CD4-positive, alpha-beta T cell treated with Interleukin-15 for 4 hours (primary cell): Measurements from ENCODE around the gene MED25.
"Not testable (repeated sequence)": the region's sequence is repeated elsewhere in the genome, so short reads cannot be mapped to it uniquely, and the experiment has no call there.

Experiments used
- DNase-seq: peaks from one replicate; pipeline ENCODE4 v3.0.0-alpha.2; 2020; ENCODE audit warnings: low spot score

The MED25 gene

DNA sequence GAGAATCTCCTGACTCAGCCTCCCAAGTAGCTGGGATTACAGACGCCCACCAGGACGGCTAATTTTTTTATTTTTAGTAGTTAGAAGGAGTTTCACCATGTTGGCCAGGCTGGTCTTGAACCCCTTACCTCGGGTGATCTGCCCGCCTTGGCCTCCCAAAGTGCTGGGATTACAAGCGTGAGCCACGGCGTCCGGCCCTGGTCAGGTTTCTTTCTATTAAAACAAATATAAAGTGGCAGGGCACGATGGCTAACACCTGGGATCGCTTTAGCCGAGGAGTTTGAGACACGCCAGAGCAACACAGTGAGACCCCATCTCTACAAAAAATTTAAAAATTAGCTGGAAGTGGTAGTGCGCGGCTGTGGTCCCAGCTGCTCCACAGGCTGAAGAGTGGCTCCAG is 1.5 kb upstream of the MED25 start:
- no peak for DNase-seq

DNA sequence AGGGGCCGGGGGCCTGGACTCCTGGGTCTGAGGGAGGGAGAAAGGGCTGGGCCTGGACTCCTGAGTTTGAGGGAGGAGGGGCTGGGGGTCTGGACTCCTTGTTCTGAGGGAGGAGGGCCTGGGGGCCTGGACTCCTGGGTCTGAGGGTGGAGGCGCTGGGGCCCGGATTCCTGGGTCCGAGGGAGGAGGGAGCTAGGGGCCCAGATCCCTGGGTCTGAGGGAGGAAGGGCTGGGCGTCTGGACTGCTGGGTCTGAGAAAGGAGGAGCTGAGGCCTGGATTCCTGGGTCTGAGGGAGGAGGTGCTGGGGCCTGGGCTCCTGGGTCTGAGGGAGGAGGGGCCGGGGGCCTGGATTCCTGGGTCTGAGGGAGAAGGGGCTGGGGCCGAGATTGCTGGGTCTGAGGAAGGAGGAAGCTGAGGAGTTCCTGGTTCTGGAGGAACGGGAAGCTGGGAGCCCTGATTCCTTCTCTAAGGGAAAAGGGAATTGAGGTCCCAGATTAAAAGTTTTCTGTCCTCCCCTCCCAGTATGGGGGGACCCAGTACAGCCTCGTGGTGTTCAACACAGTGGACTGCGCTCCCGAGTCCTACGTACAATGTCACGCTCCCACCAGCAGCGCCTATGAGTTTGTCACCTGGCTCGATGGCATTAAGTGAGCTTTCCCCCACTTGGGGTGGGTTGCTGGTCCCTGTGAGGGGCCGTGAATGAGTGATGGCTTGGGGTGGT is 721 bp downstream of the MED25 start:
- no peak for DNase-seq

DNA sequence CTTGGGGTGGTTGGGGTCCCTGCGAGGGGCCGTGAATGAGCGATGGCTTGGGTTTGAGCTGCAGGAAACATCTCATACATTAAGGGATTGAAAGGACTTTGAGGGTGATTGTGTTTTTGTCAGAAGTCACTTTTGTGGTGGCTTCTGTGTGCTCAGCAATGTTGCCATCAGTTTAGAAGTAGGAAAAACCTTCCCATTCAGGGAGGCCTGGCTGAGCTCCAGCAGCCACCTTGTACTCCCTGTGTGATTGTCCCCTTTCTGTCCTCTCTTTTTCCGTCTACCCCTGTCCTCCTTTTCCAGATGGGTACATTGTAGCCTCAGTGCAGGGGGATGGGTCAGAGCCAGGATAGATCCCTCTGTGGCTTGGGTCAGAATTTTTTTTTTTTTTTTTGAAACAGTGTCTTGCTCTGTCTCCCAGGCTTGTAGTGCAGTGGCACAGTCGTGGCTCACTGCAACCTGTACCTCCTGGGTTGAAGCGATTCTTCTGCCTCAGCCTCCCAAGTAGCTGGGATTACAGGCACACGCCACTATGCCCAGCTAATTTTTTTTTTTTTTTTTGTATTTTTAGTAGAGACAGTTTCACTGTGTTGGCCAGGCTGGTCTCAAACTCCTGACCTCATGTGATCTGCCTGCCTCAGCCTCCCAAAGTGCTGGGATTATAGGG is 1.5 kb downstream of the MED25 start:
- DNase-seq, result not testable (repeated sequence)

DNA sequence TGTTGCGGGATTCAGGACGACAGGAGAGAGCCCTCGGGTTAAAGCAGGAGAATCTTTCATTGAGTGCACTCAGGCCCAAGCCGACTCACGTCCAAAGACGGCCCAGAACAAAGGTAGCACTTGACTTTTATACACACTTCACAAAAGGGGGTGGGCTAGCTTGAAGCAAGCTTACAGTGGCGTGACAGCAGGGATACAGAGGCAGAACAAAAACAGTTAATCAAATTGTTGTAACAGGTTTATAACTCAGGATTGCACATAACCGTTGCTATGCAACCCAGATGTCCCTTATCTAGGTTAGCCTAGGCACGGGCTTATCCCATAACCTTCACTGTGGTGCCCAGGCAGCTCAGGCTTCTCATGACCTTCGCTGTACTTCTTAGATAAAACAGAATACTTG is 2.0 kb downstream of the MED25 start:
- no peak for DNase-seq

DNA sequence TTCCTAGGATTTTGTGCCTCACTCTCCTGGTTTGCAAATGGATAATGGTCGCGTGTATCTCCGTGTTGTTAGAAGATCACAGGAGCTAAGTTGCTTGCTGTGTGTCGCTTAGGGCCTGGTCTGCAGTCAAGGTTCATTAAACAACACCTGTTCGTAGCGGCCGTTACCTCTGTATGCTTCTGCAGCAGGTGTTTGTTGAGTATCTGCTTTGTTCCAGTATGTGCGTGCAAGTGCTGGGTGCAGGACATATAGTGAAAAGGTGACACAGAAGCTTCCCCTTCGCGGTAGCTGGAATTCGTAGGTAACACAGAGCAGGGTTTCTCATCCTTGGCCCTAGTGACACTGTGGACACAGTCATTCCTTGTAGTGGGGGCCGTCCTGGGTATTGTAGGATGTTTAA is 5.4 kb downstream of the MED25 start:
- DNase-seq, result no peak

DNA sequence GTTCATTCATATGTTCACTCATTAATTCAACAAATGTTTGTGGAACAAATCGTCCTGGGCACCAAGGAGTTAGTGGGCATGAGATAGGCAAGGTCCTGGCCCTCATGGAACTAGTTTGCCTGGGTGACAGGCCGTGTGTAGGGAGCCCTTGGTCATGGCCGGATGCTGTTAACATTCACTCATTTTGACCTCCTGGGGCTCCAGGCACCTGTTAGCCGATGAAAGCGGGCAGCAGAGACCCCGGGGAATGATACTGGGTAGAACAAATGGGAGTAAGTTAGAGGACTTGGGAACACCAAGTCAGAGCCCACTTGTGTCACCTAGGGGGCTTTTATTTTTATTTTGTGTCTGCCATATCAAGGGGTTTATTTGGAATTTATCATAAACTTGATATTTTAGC is 6.6 kb downstream of the MED25 start:
- no peak for DNase-seq

- DNase-seq, result no peak
These were observed 8.9 kb downstream of the MED25 start for GRCh38 chr19:49827034-49827433.

- DNase-seq, result no peak
These were observed 11.1 kb downstream of the MED25 start for GRCh38 chr19:49829200-49829599.

GRCh38 chr19:49829721-49830120 is 11.6 kb downstream of the MED25 start:
- DNase-seq, result no peak

DNA sequence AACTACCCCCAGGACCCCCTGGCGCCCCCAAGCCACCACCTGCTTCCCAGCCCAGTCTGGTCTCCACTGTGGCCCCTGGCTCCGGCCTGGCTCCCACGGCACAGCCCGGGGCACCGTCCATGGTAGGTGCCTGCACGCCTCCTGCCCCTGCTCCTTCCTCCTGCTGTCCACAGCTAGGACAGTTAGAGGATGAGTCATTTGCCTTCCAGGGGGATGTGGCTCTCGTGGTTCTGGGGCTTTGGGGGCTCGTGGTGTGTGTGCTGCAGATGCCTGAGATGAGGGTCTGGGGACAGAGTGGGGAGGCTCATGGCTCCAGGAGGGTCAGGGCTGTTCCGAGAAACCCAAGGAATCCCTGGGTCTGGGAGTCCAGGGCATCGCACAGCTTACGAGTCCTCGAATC is 12.7 kb downstream of the MED25 start:
- no peak for DNase-seq

DNA sequence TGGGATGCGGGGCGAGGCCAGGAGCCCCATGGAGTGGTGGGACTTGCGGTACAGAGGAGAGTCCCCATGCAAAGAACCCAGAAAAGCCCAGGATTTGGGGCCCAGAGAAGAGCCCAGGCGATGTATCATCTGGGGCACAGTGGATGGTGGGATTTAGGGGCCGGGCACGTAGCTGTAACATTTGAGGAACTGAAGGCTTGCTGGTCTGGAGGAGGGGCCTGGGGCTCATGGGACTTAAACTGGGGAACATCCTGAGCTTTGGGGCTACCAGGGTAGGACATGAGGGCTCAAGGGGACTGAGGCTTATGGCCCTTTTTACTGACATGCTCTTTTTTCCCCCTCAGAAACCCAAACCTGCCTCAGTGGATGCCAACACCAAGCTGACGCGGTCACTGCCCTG is 13.5 kb downstream of the MED25 start:
- DNase-seq, result no peak

- no peak for DNase-seq
These were observed 14.5 kb downstream of the MED25 start for GRCh38 chr19:49832556-49832955.

DNA sequence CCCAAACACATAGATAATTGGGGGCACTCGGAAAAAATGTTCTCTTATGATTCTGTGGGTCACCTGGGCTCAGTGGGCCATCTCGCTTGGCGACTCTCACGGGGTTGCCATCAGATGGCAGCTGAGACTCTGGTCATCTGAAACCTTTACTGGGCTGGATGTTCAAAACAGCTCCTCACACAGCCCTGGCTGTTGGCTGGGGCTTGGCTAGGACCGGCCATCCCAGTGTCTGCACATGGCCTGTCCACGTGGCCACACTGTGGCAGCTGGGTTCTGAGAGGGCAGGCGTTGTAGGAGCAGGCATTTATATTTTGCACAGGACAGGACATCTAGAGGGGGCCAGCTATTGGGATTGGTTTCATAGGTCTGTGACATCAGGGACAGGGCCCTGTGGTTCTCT is 15.5 kb downstream of the MED25 start:
- DNase-seq, result no peak

- no peak for DNase-seq
These were observed 17.5 kb downstream of the MED25 start for GRCh38 chr19:49835562-49835961.

DNA sequence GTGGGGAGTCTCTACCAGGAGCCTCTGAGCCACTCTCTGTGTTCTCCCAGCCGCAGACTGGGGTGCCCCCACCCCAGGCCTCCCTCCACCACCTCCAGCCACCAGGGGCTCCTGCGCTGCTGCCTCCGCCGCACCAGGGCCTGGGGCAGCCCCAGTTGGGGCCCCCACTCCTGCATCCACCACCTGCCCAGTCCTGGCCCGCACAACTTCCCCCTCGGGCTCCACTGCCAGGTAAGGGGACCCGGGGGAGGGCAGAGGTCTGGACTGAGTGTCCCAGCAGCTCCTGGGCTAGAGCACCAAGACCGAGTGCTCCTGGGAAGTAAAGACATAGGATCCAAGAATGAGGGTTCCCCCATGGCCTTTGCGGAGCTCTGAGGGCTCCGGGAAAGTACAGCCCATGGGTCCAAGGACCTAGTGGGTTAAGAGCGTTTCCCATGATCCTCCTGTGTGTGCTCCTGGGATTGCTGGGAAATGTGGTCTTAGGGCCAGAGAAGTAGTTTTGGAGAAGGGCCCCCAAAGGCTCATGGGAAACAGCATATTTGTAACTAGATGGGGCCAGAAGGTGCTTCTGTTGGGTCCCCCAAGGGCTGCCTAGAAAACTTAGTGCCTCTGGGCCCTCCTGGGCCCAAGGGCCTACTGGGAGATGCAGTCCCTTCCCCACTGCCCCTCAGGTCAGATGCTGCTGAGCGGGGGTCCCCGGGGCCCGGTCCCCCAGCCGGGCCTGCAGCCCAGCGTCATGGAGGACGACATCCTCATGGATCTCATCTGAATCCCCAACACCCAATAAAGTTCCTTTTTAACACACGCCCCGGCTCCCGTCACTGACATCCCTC is 18.3 kb downstream of the MED25 start:
- DNase-seq, result no peak

DNA sequence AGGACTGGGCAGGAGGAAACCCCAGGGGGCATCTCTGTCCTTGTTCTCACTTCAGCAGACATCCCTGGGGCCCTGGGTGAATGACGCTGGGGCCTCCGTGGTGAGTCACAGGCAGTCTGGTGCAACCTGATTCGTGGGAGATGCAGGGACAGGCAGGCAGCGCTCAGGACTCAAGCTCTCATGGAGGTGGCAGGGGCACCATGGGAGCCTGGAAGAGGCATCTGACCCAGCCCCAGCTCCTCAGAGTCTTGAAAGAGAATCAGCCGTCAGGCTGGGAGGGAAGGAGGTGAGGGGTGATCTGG is 18.9 kb downstream of the MED25 start:
- no peak for DNase-seq

DNA sequence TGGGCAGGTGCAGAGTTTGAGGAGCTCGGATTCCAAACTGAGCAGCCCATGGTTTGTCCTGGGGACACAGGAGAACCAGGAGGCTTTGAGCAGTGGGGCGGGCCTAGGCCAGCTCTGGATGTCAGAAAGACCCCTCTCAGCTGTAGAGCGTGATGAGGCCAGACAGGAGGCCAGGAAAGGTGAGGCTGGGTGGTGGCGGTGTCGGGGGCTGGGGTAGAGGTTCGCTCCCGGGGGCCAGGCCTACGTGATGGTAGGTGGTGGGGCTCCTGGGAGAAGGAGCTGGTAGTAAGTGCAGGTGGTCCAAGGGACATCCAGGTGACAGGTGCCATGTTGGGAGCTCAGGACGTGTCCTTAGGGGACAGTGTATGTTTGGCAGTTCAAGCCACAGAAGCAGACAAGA is 19.3 kb downstream of the MED25 start:
- no peak for DNase-seq

DNA sequence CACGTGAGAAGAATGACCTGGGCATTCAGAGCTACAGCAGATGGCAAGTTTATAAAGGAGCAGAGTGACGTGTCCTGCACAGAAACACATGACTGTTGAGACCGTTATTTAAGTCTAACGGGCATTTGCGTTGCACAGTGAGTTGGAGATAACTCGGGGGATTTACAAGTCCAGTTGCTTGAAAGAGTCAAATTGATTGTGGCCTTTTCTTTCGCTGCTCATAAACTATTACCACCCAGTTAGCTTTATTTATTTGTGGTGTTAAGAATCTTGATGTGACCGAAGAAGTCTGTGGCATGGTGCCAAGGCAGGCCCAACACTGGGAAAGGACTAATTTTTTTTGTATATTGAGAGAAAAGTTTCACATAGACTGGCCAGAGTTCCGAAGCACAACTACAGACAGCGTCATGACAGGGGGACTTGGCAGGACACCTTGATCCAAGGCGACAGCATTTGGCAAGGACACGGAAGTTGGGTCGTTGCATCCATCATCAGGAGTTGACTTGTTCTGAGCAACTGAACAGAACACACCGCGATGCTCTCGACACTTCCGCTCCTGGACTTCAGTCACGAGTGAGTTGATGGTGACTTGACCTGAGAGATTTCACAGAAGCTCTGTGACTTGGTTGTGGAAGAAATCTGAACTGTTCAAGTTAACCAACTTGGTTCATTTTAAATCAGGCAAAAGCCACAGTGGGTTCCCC is 20.9 kb downstream of the MED25 start:
- no peak for DNase-seq

DNA sequence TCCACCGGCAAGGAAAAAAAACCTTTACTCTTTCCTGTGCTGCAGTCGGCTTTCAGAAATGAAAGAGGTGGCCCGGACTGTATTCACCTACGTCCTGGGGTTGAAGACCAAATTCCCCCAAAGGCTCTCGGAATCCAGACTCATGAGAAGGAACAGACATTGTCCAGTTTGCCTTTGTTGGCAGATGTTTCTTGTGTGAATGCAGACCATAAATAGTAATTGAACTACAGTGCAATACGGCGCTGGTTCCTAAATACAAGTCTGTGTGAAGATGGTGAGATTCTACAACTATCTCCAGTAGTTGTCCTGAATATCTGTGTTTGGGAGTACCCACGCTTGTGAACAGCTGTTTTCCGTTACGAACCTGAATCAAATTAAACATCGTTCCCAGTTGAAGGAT is 21.6 kb downstream of the MED25 start:
- DNase-seq, result no peak

GRCh38 chr19:49840321-49840720 is 22.2 kb downstream of the MED25 start:
- DNase-seq, result no peak

GRCh38 chr19:49840736-49841249 is 22.7 kb downstream of the MED25 start:
- no peak for DNase-seq

GRCh38 chr19:49843265-49843664 is 25.2 kb downstream of the MED25 start:
- DNase-seq, result no peak
